ENCODE results near the gene MYO1D.

The MYO1D gene

GRCh38 chr17:32917081-32917480 is 40.2 kb upstream of the MYO1D start:
- Histone ChIP-seq H3K9me3 (ENCODE audit: severe bottlenecking) (no peaks in the 10 kb centered on the region), H3K27ac (no peak overlapping the region), H3K27me3 (ENCODE audit: insufficient read depth, low read depth, severe bottlenecking) (no peaks in the 10 kb centered on the region), H3K4me3 (ENCODE audit: low read depth, low read length) (no peak overlapping the region), H3K36me3 (no peaks in the 10 kb centered on the region)
- no peak for DNase-seq
- TF ChIP-seq, protein P1, sequence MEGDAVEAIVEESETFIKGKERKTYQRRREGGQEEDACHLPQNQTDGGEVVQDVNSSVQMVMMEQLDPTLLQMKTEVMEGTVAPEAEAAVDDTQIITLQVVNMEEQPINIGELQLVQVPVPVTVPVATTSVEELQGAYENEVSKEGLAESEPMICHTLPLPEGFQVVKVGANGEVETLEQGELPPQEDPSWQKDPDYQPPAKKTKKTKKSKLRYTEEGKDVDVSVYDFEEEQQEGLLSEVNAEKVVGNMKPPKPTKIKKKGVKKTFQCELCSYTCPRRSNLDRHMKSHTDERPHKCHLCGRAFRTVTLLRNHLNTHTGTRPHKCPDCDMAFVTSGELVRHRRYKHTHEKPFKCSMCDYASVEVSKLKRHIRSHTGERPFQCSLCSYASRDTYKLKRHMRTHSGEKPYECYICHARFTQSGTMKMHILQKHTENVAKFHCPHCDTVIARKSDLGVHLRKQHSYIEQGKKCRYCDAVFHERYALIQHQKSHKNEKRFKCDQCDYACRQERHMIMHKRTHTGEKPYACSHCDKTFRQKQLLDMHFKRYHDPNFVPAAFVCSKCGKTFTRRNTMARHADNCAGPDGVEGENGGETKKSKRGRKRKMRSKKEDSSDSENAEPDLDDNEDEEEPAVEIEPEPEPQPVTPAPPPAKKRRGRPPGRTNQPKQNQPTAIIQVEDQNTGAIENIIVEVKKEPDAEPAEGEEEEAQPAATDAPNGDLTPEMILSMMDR (IDR thresholded peaks at IDR 0.05; ENCODE audit: low read depth, low read length), result no peak

GRCh38 chr17:32916134-32916533 is 39.2 kb upstream of the MYO1D start:
- Histone ChIP-seq H3K36me3 (no peaks in the 10 kb centered on the region), H3K4me3 (ENCODE audit: low read depth, low read length) (no peak overlapping the region), H3K27ac (no peak overlapping the region), H3K9me3 (ENCODE audit: severe bottlenecking) (no peaks in the 10 kb centered on the region), H3K27me3 (ENCODE audit: insufficient read depth, low read depth, severe bottlenecking) (no peaks in the 10 kb centered on the region)
- no peak for DNase-seq
- TF ChIP-seq, protein P1 (IDR thresholded peaks at IDR 0.05; ENCODE audit: low read depth, low read length), result no peak

GRCh38 chr17:32915245-32915644 is 38.3 kb upstream of the MYO1D start:
- Histone ChIP-seq H3K9me3 (ENCODE audit: severe bottlenecking) (no peaks in the 10 kb centered on the region), H3K4me3 (ENCODE audit: low read depth, low read length) (no peak overlapping the region), H3K36me3 (no peaks in the 10 kb centered on the region), H3K27ac (no peak overlapping the region), H3K27me3 (ENCODE audit: insufficient read depth, low read depth, severe bottlenecking) (no peaks in the 10 kb centered on the region)
- TF ChIP-seq, protein P1 (IDR thresholded peaks at IDR 0.05; ENCODE audit: low read depth, low read length), result no peak
- no peak for DNase-seq

- TF ChIP-seq, protein P1 (IDR thresholded peaks at IDR 0.05; ENCODE audit: low read depth, low read length), result no peak
Observed at GRCh38 chr17:32914181-32914580, 37.3 kb upstream of the MYO1D start.

DNA sequence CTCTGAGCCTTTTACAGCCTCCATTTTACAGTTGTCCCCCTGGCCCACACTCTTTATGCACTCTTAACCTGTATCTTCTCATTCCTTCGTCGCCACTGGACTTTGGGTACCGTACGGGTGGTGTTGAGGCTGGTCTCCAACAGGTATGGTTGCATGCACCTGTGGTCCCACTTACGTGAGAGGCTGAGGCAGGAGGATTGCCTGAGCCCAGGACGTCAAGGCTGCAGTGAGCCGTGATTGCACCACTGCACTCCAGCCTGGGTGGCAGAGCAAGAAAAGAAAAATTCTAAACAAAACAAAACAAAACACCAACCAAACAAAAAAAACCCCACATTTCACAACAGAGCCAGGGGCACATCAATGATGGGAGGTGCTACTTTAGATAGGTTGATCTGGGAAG is 36.7 kb upstream of the MYO1D start:
- no peaks in the 10 kb centered on the region for H3K27me3 ChIP-seq (ENCODE audit: insufficient read depth, low read depth, severe bottlenecking)
- no peak overlapping the region for H3K27ac ChIP-seq
- TF ChIP-seq, protein P1 (IDR thresholded peaks at IDR 0.05; ENCODE audit: low read depth, low read length), result no peak
- H3K4me3 ChIP-seq (ENCODE audit: low read depth, low read length), result no peak overlapping the region
- no peaks in the 10 kb centered on the region for H3K9me3 ChIP-seq (ENCODE audit: severe bottlenecking)
- H3K36me3 ChIP-seq, result no peaks in the 10 kb centered on the region
- no peak for DNase-seq

More at GRCh38 chr17:32914181-32914580, 37.3 kb upstream of the MYO1D start:
- Histone ChIP-seq H3K27ac (no peak overlapping the region), H3K36me3 (no peaks in the 10 kb centered on the region), H3K4me3 (ENCODE audit: low read depth, low read length) (no peak overlapping the region), H3K27me3 (ENCODE audit: insufficient read depth, low read depth, severe bottlenecking) (no peaks in the 10 kb centered on the region), H3K9me3 (ENCODE audit: severe bottlenecking) (no peaks in the 10 kb centered on the region)
- no peak for DNase-seq

DNA sequence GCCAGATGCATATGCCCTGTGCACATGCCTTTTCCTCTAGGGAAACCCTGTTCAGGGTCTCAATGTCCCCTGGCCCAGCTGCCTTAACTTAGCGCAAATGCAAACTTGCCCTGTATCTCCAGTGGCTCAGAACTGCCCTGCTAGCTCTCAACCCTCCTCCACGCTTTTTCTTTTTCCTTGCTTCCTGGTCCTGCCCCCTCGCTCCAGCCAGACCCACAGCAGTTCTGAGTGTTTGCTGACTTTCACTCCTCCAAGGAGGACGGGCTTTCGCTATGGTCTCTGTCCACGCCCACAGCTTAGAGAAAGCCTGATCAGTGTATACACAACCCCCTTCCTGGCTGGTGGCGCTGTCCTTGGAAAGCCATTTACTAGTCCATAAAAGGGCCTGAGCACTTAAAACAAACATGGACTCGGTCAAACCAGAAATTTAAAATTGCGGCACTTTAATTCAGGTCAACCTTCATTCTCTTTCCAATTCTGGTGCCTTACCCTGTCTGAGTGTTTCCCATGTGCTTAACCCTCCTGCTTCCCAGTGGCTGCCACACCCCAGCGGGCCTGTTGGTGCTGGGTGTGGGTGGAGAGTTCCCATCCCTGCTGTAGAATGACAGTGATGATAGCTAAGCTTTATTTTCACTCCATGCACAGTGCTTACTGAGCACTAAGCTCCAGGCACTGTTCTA is 35.4 kb upstream of the MYO1D start:
- H3K4me3 ChIP-seq (ENCODE audit: low read depth, low read length), result no peak overlapping the region
- TF ChIP-seq, protein P1 (IDR thresholded peaks at IDR 0.05; ENCODE audit: low read depth, low read length), result peak; percentile 22; the same call in 1 of the 2 replicates

More for the DNA sequence above, 35.4 kb upstream of the MYO1D start:
- Histone ChIP-seq H3K9me3 (ENCODE audit: severe bottlenecking) (no peaks in the 10 kb centered on the region), H3K36me3 (no peaks in the 10 kb centered on the region), H3K27ac (no peak overlapping the region), H3K27me3 (ENCODE audit: insufficient read depth, low read depth, severe bottlenecking) (no peaks in the 10 kb centered on the region)
- DNase-seq, result peak; percentile 76

All from WERI-Rb-1 (cell line).